ENCODE measurements around the gene HDGFL1.

DNA sequence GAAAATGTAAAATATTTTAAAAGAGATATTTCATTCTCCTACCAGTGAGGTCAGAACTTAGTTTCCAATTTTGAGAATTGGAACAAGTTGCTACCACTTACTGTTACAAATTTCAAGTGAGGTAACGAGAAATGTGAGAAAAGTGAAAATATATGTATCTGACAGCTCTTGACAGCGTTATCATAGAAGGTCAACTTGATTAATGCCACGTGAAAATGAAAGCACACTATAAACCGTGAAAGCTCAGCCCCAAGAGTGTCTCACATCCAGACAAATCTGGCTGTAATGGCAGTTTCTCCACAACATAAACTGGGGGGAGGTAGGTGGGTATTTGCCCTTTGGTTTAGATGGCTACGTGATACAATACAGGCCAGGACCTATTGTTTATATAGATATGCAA is 13.9 kb downstream of the HDGFL1 start:
- TF ChIP-seq ZNF274 (IDR thresholded peaks at IDR 0.05; ENCODE audit: low read depth, low read length) (no peak), YY1 (IDR thresholded peaks at IDR 0.05; ENCODE audit: insufficient read depth, insufficient read length) (no peak), SUZ12 (IDR thresholded peaks at IDR 0.05; ENCODE audit: extremely low read depth, insufficient read depth, insufficient read length) (no peak)
